ENCODE measurements around the gene SELE. TPM values are rescaled to one million over a fixed set of nuclear protein-coding genes. Genes with fewer than 3 reads are reported as not detected.

SELE gene
- total and polyA plus RNA-seq, 2 of the 8 experiments (the other 6 are each of a cell fraction or from before 2014, with no cell fraction given), result not detected

DNA sequence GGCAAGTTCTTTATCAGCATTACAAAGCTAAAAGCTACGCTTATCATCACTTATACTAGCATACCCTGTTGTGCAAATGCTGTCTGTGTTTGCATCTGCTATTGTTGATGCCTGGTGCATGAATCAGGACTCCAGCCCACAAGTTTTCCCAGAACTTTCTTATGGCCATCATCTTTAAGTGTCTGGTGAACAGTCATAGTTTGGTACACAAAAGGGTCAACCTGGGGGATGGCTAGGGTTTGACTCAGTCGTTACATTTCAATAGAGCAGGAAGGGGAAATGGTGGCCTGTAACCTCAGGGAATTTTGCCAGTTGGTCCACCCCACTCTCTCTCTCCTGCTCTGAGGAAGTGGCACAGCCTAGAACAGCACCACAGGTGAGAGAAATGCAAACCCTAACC lies 57.9 kb downstream of the SELE start:
- DNase-seq (ENCODE audit: low read depth in 1 of 2, low spot score in 2 of 2) (peak in 1 of 2 experiments; percentile 21), FAIRE-seq (no peak)
- Histone ChIP-seq H3K27ac (ENCODE audit: low read depth, low read length) (no peak overlapping the region), H3K27me3 (replicated peaks in 1 of 4; ENCODE audit: control insufficient read depth in 3 of 4, extremely low read depth in 1 of 4, insufficient read depth in 3 of 4, low read length in 3 of 4) (peaks cover 14 to 25% (median 19%) of the 10 kb centered on the region in 4 experiments), H4K8ac (ENCODE audit: extremely low read depth, insufficient read depth, low read length) (no peak overlapping the region), H3K23me2 (ENCODE audit: low read depth, low read length) (no peaks in the 10 kb centered on the region), H3K4me3 (ENCODE audit: extremely low read depth in 1 of 4, insufficient read depth in 2 of 4, low read depth in 3 of 4, low read length in 4 of 4) (no peak overlapping the region), H2BK120ac (replicated peaks; ENCODE audit: low read depth, low read length) (no peak overlapping the region), H2BK12ac (ENCODE audit: low read depth, low read length) (no peak overlapping the region), H3K36me3 (ENCODE audit: control insufficient read depth in 2 of 4, insufficient read depth in 4 of 4, low read length in 3 of 4) (no peaks in the 10 kb centered on the region), H3K79me2 (ENCODE audit: control insufficient read depth in 1 of 2, insufficient read depth in 2 of 2, low read length in 2 of 2) (no peaks in the 10 kb centered on the region), H4K91ac (replicated peaks; ENCODE audit: insufficient read length, low read length) (no peak overlapping the region), H2BK15ac (ENCODE audit: low read length) (no peak overlapping the region), H3K56ac (replicated peaks; ENCODE audit: insufficient read length, low read depth, low read length) (no peak overlapping the region), H3K4me1 (replicated peaks in 1 of 4; ENCODE audit: control insufficient read depth in 3 of 4, insufficient read depth in 4 of 4, low read length in 3 of 4) (peaks cover 0 to 4% (median 2%) of the 10 kb centered on the region in 4 experiments; a peak in 1 of 7 replicates), H3K18ac (ENCODE audit: extremely low read depth, low read length) (no peak overlapping the region), H2AFZ (ENCODE audit: low read length) (no peak overlapping the region), H4K20me1 (replicated peaks in 1 of 2; ENCODE audit: control insufficient read depth in 1 of 2, insufficient read depth in 2 of 2, low read length in 2 of 2) (no peaks in the 10 kb centered on the region), H2BK5ac (ENCODE audit: low read depth, low read length) (no peak overlapping the region), H3K14ac (ENCODE audit: insufficient read length) (no peak overlapping the region), H3K4ac (replicated peaks; ENCODE audit: insufficient read length, low read depth, low read length) (no peak overlapping the region), H3K9me3 (ENCODE audit: insufficient read depth in 2 of 2, low read depth in 1 of 2, low read length in 1 of 2) (no peaks in the 10 kb centered on the region), H3K4me2 (ENCODE audit: insufficient read depth in 1 of 2, low read depth in 2 of 2, low read length in 2 of 2) (no peak overlapping the region), H3K9ac (replicated peaks in 1 of 4; ENCODE audit: extremely low read depth in 1 of 4, low read depth in 3 of 4, low read length in 3 of 4) (no peak overlapping the region), H3K79me1 (ENCODE audit: low read depth, low read length) (no peaks in the 10 kb centered on the region), H2BK20ac (ENCODE audit: low read length) (no peak overlapping the region), H2AK5ac (ENCODE audit: low read depth, low read length) (no peak overlapping the region), H4K5ac (ENCODE audit: insufficient read length, low read depth, low read length) (no peak overlapping the region), H3K23ac (ENCODE audit: insufficient read length) (no peak overlapping the region)
- CTCF ChIA-PET (ENCODE audit: partially characterized antibody), result interaction anchor here (0.7 to 1.2 kb wide), 4 partner anchors 36 to 1287 kb away, joined by 3 to 5 read pairs (median 4); no protein-coding TSS in a partner anchor
- POLR2A ChIA-PET (ENCODE audit: partially characterized antibody), result no interaction called here
- WGBS, 2 experiments (ENCODE audit: extremely low coverage in 1 of 2, insufficient coverage in 1 of 2, insufficient read length in 1 of 2, insufficient replicate concordance in 2 of 2, low coverage in 1 of 2, low lambda C conversion rate in 2 of 2, missing lambda C conversion rate in 1 of 2), result 58% methylated on average over 2 of the region's 2 CpGs; no CpG with 5 or more reads in 1 of the 2 experiments
- TF ChIP-seq RAD21 (IDR thresholded peaks at IDR 0.05 in 1 of 2, conservative IDR thresholded peaks at IDR 0.05 in 1 of 2; ENCODE audit: low read depth in 2 of 2, low read length in 2 of 2) (no peak), SUZ12 (IDR thresholded peaks at IDR 0.05; ENCODE audit: low read length) (no peak), BCL11A (IDR thresholded peaks at IDR 0.05; ENCODE audit: low read depth in 2 of 2, low read length in 2 of 2) (no peak), CHD1 (IDR thresholded peaks at IDR 0.05; ENCODE audit: low read depth, low read length) (no peak), TBP (IDR thresholded peaks at IDR 0.05; ENCODE audit: low read depth, low read length) (no peak)
